DOHH2 (cell line): Measurements from ENCODE around the gene PDE6G.

ENCODE experiments used
- H3F3A ChIP-seq: fragments of 200-600 bp; sonication (generic), shearing (Covaris generic); 2 replicates; pipeline ENCODE4 v1.6.0; 2016; ENCODE audit warnings: antibody characterized with exemption, mild to moderate bottlenecking; ENCODE audit not compliant: control insufficient read depth, insufficient read depth
- H3K27ac ChIP-seq: fragments of 200-600 bp; sonication (generic); 2 replicates; pipeline ENCODE4 v1.5.1; 2014; ENCODE audit warnings: low read depth, mild to moderate bottlenecking, low read length, moderate library complexity
- H3K27me3 ChIP-seq: fragments of 200-600 bp; sonication (generic); 2 replicates; pipeline ENCODE4 v1.6.1; 2014; ENCODE audit warnings: mild to moderate bottlenecking, low read length, mixed read lengths; ENCODE audit not compliant: control insufficient read depth
- H3K36me3 ChIP-seq: fragments of 200-600 bp; sonication (generic); 2 replicates; pipeline ENCODE4 v1.6.1; 2014; ENCODE audit warnings: mild to moderate bottlenecking, low read length, moderate library complexity, mixed read lengths; ENCODE audit not compliant: control insufficient read depth
- H3K4me1 ChIP-seq: fragments of 200-600 bp; sonication (generic); 2 replicates; pipeline ENCODE4 v1.6.1; 2014; ENCODE audit warnings: mild to moderate bottlenecking, low read length, mixed read lengths; ENCODE audit not compliant: control insufficient read depth
- H3K4me2 ChIP-seq: fragments of 200-600 bp; sonication (generic); 2 replicates; pipeline ENCODE4 v1.6.0; 2014; ENCODE audit warnings: mild to moderate bottlenecking, low read length, moderate library complexity
- H3K4me3 ChIP-seq: fragments of 200-600 bp; sonication (generic); 2 replicates; pipeline ENCODE4 v1.5.1; 2014; ENCODE audit warnings: mild to moderate bottlenecking, low read length, mixed read lengths
- H3K79me2 ChIP-seq: fragments of 200-600 bp; sonication (generic); 2 replicates; pipeline ENCODE4 v1.6.1; 2014; ENCODE audit warnings: mild to moderate bottlenecking, low read length, mixed read lengths; ENCODE audit not compliant: control insufficient read depth
- H3K9me2 ChIP-seq: fragments of 200-600 bp; sonication (generic); replicated peaks from 2 replicates; pipeline ENCODE4 v1.6.1; 2014; ENCODE audit warnings: mild to moderate bottlenecking, low read length, mixed read lengths; ENCODE audit not compliant: control insufficient read depth
- H3K9me3 ChIP-seq: fragments of 200-600 bp; sonication (generic); 2 replicates; pipeline ENCODE4 v1.6.1; 2014; ENCODE audit warnings: antibody characterized with exemption, low read length, mixed read lengths; ENCODE audit not compliant: control insufficient read depth, insufficient read depth
- H4K20me1 ChIP-seq: fragments of 200-600 bp; sonication (generic); 2 replicates; pipeline ENCODE4 v1.6.0; 2014; ENCODE audit warnings: low read depth, mild to moderate bottlenecking, antibody characterized with exemption, low read length, moderate library complexity; ENCODE audit not compliant: control insufficient read depth, insufficient read depth
- CTCF ChIP-seq: fragments of 200-600 bp; sonication (generic); IDR thresholded peaks from one replicate; pipeline ENCODE4 v1.5.1; 2014; ENCODE audit warnings: antibody characterized with exemption, mild to moderate bottlenecking, low read depth, low read length; ENCODE audit not compliant: poor library complexity, severe bottlenecking
- EZH2phosphoT487 ChIP-seq: fragments of 200-600 bp; sonication (generic); IDR thresholded peaks from 2 replicates; pipeline ENCODE4 v1.6.1; 2017; ENCODE audit warnings: borderline replicate concordance, mild to moderate bottlenecking, antibody characterized with exemption, low read length, moderate library complexity, mixed read lengths

The PDE6G gene

GRCh38 chr17:81662002-81662401 lies 5.7 kb upstream of the PDE6G start:
- Histone ChIP-seq H3K79me2 (peaks cover 23% of the 10 kb centered on the region), H3K27me3 (no peaks in the 10 kb centered on the region), H3K4me3 (no peak overlapping the region), H3K9me2 (no peaks in the 10 kb centered on the region), H3F3A (peaks cover 16% of the 10 kb centered on the region), H3K27ac (no peak overlapping the region), H3K4me2 (no peak overlapping the region), H3K4me1 (peaks cover 34% of the 10 kb centered on the region), H3K36me3 (peaks cover 28% of the 10 kb centered on the region), H4K20me1 (no peaks in the 10 kb centered on the region), H3K9me3 (no peaks in the 10 kb centered on the region)
- no peak for TF ChIP-seq EZH2phosphoT487
- no peak for TF ChIP-seq CTCF

- H3K4me3 ChIP-seq: no peak overlapping the region
- H3K4me2 ChIP-seq: no peak overlapping the region
- no peak overlapping the region for H3K27ac ChIP-seq
- peaks cover 14% of the 10 kb centered on the region for H3K36me3 ChIP-seq
- no peaks in the 10 kb centered on the region for H3K9me2 ChIP-seq
- H3K79me2 ChIP-seq: peaks cover 8% of the 10 kb centered on the region
- no peaks in the 10 kb centered on the region for H4K20me1 ChIP-seq
- peaks cover 16% of the 10 kb centered on the region for H3F3A ChIP-seq
- H3K27me3 ChIP-seq: no peaks in the 10 kb centered on the region
- TF ChIP-seq CTCF: no peak
- TF ChIP-seq EZH2phosphoT487: no peak
- no peaks in the 10 kb centered on the region for H3K9me3 ChIP-seq
- peaks cover 35% of the 10 kb centered on the region for H3K4me1 ChIP-seq
These were observed 4.1 kb upstream of the PDE6G start for GRCh38 chr17:81660441-81660840.

- peaks cover 1% of the 10 kb centered on the region for H3K36me3 ChIP-seq
- peaks cover 11% of the 10 kb centered on the region for H3F3A ChIP-seq
- no peak overlapping the region for H3K4me3 ChIP-seq
- TF ChIP-seq CTCF: no peak
- no peak for TF ChIP-seq EZH2phosphoT487
- peaks cover 28% of the 10 kb centered on the region for H3K4me1 ChIP-seq
- H3K27me3 ChIP-seq: no peaks in the 10 kb centered on the region
- no peak overlapping the region for H3K27ac ChIP-seq
- peak overlapping the region; percentile 14; the same call in 1 of the 2 replicates for H3K4me2 ChIP-seq
- no peaks in the 10 kb centered on the region for H3K79me2 ChIP-seq
- no peaks in the 10 kb centered on the region for H3K9me2 ChIP-seq
- H4K20me1 ChIP-seq: no peaks in the 10 kb centered on the region
- no peaks in the 10 kb centered on the region for H3K9me3 ChIP-seq
These were observed 2.7 kb upstream of the PDE6G start for GRCh38 chr17:81659038-81659437.

GRCh38 chr17:81656835-81657234 lies 493 bp upstream of the PDE6G start:
- no peak overlapping the region for H3K27ac ChIP-seq
- H3F3A ChIP-seq: peaks cover 5% of the 10 kb centered on the region
- peaks cover 41% of the 10 kb centered on the region for H3K4me1 ChIP-seq
- no peaks in the 10 kb centered on the region for H3K9me2 ChIP-seq
- no peak for TF ChIP-seq CTCF
- no peak for TF ChIP-seq EZH2phosphoT487
- peak overlapping the region; percentile 8; the same call in 1 of the 2 replicates for H3K4me2 ChIP-seq
- no peaks in the 10 kb centered on the region for H4K20me1 ChIP-seq
- no peaks in the 10 kb centered on the region for H3K27me3 ChIP-seq
- no peak overlapping the region for H3K4me3 ChIP-seq
- H3K79me2 ChIP-seq: no peaks in the 10 kb centered on the region
- H3K36me3 ChIP-seq: no peaks in the 10 kb centered on the region
- no peaks in the 10 kb centered on the region for H3K9me3 ChIP-seq
